Esophagus (tissue), 2 donors: ENCODE measurements around the gene INTS14. TPM values are rescaled to one million over a fixed set of nuclear protein-coding genes. Genes with fewer than 3 reads are reported as not detected.
"Not testable (repeated sequence)": the region's sequence is repeated elsewhere in the genome, so short reads cannot be mapped to it uniquely, and the experiment has no call there.

ENCODE experiments used
- H3K27ac ChIP-seq, 2 donors: one replicate each; pipeline ENCODE4 v1.5.1; 2013; ENCODE audit warnings: low read depth in 2 of 2, mild to moderate bottlenecking in 2 of 2, inconsistent platforms in 1 of 2, low read length in 1 of 2, moderate library complexity in 1 of 2
- H3K27me3 ChIP-seq, 2 donors: one replicate each; pipeline ENCODE4 v1.6.1; 2013; ENCODE audit warnings: low read length in 2 of 2, control low read depth in 1 of 2, mild to moderate bottlenecking in 1 of 2; ENCODE audit not compliant: insufficient read depth in 2 of 2, control insufficient read depth in 1 of 2
- H3K36me3 ChIP-seq, 2 donors: one replicate each; pipeline ENCODE4 v1.6.1; 2013; ENCODE audit warnings: low read length in 1 of 2; ENCODE audit not compliant: control insufficient read depth in 2 of 2, insufficient read depth in 2 of 2
- H3K4me1 ChIP-seq, 2 donors: one replicate each; pipeline ENCODE4 v1.6.1; 2013; ENCODE audit warnings: low read length in 1 of 2; ENCODE audit not compliant: control insufficient read depth in 2 of 2, insufficient read depth in 2 of 2
- H3K4me3 ChIP-seq, 2 donors: one replicate each; pipeline ENCODE4 v1.5.1; 2013; ENCODE audit warnings: low read length in 2 of 2, mild to moderate bottlenecking in 2 of 2, low read depth in 1 of 2, moderate library complexity in 1 of 2
- H3K9me3 ChIP-seq, 2 donors: one replicate each; pipeline ENCODE4 v1.6.1; 2013; ENCODE audit warnings: mild to moderate bottlenecking in 2 of 2, low read depth in 1 of 2, low read length in 1 of 2, moderate library complexity in 1 of 2; ENCODE audit not compliant: control insufficient read depth in 2 of 2, insufficient read depth in 1 of 2
- WGBS, 2 donors: extraction: QIAGEN DNeasy Blood & Tissue Kit; methylation state at CpG; one replicate each; pipeline ENCODE4 v1.1.7; 2013; 5-methylcytosine and 5-hydroxymethylcytosine counted together
- polyA plus RNA-seq, 2 donors: library from polyadenylated mRNA; stranded (reverse); fragments of 200-250 nt; gene quantifications; one replicate each; pipeline ENCODE4 v1.2.3, GENCODE V29; 2013
- donor health status: healthy with polysubstance abuse.
- donor health status: Bipolar disorder and iron deficiency.

Gene INTS14
- polyA plus RNA-seq, 2 donors: 8.6 to 18.3 TPM

- Histone ChIP-seq H3K27me3 (no peaks in the 10 kb centered on the region), H3K36me3 (peaks cover 0 to 5% of the 10 kb centered on the region in 2 donors), H3K4me3 (no peak overlapping the region), H3K27ac (no peak overlapping the region), H3K4me1 (no peaks in the 10 kb centered on the region), H3K9me3 (no peaks in the 10 kb centered on the region)
- WGBS, 2 donors: 67 to 81% methylated on average over 2 of the region's 2 CpGs
Measured at GRCh38 chr15:65551183-65551582, 59.7 kb downstream of the INTS14 start.

GRCh38 chr15:65550681-65551098 lies 60.2 kb downstream of the INTS14 start:
- no peaks in the 10 kb centered on the region for H3K4me1 ChIP-seq
- no peaks in the 10 kb centered on the region for H3K27me3 ChIP-seq
- H3K36me3 ChIP-seq: peaks cover 0 to 2% of the 10 kb centered on the region in 2 donors
- H3K27ac ChIP-seq: no peak overlapping the region
- 59 to 76% methylated on average over 3 of the region's 3 CpGs for WGBS, 2 donors
- H3K9me3 ChIP-seq: no peaks in the 10 kb centered on the region
- H3K4me3 ChIP-seq: no peak overlapping the region

- not testable (repeated sequence) for H3K4me1 ChIP-seq, H3K27me3 ChIP-seq, H3K4me3 ChIP-seq, H3K9me3 ChIP-seq, H3K36me3 ChIP-seq, H3K27ac ChIP-seq
- 96 to 99% methylated on average over 9 of the region's 9 CpGs for WGBS, 2 donors
Measured at GRCh38 chr15:65549288-65549687, 61.6 kb downstream of the INTS14 start.

- no peaks in the 10 kb centered on the region for H3K27me3 ChIP-seq
- no peak overlapping the region for H3K27ac ChIP-seq
- H3K4me1 ChIP-seq: no peaks in the 10 kb centered on the region
- H3K36me3 ChIP-seq: no peaks in the 10 kb centered on the region
- H3K4me3 ChIP-seq: no peak overlapping the region
- H3K9me3 ChIP-seq: no peaks in the 10 kb centered on the region
Measured at GRCh38 chr15:65547841-65548240, 63.1 kb downstream of the INTS14 start.

- no peaks in the 10 kb centered on the region for H3K9me3 ChIP-seq
- H3K36me3 ChIP-seq: no peaks in the 10 kb centered on the region
- H3K4me3 ChIP-seq: no peak overlapping the region
- H3K27ac ChIP-seq: no peak overlapping the region
- 93 to 95% methylated on average over 3 of the region's 3 CpGs for WGBS, 2 donors
- no peaks in the 10 kb centered on the region for H3K27me3 ChIP-seq
- H3K4me1 ChIP-seq: no peaks in the 10 kb centered on the region
Measured at GRCh38 chr15:65541231-65541820, 69.6 kb downstream of the INTS14 start.

GRCh38 chr15:65540314-65540713 lies 70.6 kb downstream of the INTS14 start:
- WGBS, 2 donors: 83 to 91% methylated on average over 1 of the region's 1 CpG
- Histone ChIP-seq H3K36me3 (no peaks in the 10 kb centered on the region), H3K27ac (no peak overlapping the region)

GRCh38 chr15:65535192-65535591 lies 75.7 kb downstream of the INTS14 start:
- Histone ChIP-seq H3K4me3 (no peak overlapping the region), H3K4me1 (peaks cover 0 to 2% of the 10 kb centered on the region in 2 donors), H3K27me3 (no peaks in the 10 kb centered on the region), H3K27ac (no peak overlapping the region), H3K9me3 (no peaks in the 10 kb centered on the region), H3K36me3 (no peaks in the 10 kb centered on the region)
- 84 to 86% methylated on average over 4 of the region's 4 CpGs for WGBS, 2 donors

More at GRCh38 chr15:65540314-65540713, 70.6 kb downstream of the INTS14 start:
- no peaks in the 10 kb centered on the region for H3K4me1 ChIP-seq
- no peaks in the 10 kb centered on the region for H3K9me3 ChIP-seq
- H3K27me3 ChIP-seq: no peaks in the 10 kb centered on the region
- H3K4me3 ChIP-seq: no peak overlapping the region

- Histone ChIP-seq H3K27me3 (no peaks in the 10 kb centered on the region), H3K36me3 (no peaks in the 10 kb centered on the region), H3K4me3 (no peak overlapping the region), H3K4me1 (peaks cover 0 to 2% of the 10 kb centered on the region in 2 donors), H3K9me3 (no peaks in the 10 kb centered on the region), H3K27ac (peak overlapping the region in 1 of 2 donors; percentile 15)
- WGBS, 2 donors: 48 to 50% methylated on average over 5 of the region's 5 CpGs
Measured at GRCh38 chr15:65533057-65533756, 77.7 kb downstream of the INTS14 start.

- 29 to 51% methylated on average over 1 of the region's 1 CpG for WGBS, 2 donors
- no peaks in the 10 kb centered on the region for H3K27me3 ChIP-seq
- no peak overlapping the region for H3K4me3 ChIP-seq
- H3K36me3 ChIP-seq: no peaks in the 10 kb centered on the region
- H3K9me3 ChIP-seq: no peaks in the 10 kb centered on the region
- H3K27ac ChIP-seq: no peak overlapping the region
- peaks cover 0 to 2% of the 10 kb centered on the region in 2 donors for H3K4me1 ChIP-seq
Measured at GRCh38 chr15:65532738-65533051, 78.2 kb downstream of the INTS14 start.
